MV-4-11 (cell line): ENCODE data around the gene NCKAP5.

Source experiments
- DNase-seq: peaks from one replicate; lab custom pipeline; 2025; lab: John Stamatoyannopoulos, UW

NCKAP5 gene

DNA sequence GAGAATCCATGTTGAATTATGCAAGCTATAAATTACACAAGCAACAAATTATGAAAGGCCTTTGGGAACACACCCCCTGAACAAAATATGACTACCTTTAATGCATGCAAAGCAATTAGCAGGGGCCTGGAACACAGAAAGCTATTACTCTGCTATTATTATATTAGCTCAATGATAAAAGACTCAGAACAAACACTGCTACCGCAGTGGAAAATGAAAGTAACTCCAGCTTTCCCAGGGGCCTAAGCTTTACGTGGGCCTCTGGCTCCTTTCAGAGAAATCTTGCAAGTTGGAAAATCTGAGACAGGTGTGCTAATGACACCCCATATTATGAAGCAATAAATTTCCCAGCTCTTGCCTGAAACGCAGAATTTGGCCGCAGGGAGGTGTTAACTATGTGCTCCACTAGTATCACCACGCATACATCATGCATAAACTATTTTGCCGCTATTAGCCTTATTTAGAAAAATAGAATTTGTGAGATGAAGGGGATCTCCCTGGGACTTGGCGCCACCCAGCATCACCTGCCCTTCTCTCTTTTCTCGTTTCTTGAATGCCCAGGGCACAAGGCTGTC, 576.7 kb downstream of the NCKAP5 start:
- no peak for DNase-seq

DNA sequence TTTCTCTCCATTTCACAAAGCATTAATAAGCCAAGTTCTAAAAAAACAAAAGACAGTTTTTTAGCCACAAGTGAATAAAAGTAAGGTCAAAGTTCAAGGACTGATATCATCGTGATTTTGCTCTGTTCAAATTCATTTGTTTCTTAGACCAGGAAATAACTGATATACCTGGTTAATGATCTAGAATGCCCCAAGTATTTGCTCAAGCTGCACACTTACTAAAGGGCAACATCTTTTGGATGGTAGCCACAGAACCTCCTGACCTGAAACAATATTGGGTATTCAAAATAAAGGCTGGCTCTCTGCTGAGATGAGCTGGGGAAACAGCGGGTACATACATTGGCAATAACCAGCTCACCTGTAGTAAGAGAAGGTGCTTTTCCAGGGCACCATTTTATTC, 583.5 kb downstream of the NCKAP5 start:
- DNase-seq = no peak

DNA sequence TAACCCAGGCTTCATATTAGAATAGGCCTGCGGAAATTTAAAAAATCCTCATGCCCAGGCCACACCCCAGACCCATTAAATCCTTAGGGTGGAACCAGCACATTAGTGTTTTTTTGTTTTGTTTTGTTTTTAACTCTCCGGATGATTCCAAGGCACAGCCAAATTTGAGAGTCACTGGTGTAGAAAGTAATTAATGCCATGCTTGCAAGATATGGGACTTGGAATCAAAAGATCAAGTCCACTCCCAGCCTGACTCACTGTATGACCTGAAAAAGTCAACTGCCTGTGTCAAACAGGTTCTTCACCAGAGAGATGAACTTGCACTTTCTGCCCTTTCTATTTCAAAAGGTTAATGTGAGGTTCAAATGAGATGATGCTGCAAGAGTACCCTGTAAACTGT, 588.0 kb downstream of the NCKAP5 start:
- no peak for DNase-seq

DNA sequence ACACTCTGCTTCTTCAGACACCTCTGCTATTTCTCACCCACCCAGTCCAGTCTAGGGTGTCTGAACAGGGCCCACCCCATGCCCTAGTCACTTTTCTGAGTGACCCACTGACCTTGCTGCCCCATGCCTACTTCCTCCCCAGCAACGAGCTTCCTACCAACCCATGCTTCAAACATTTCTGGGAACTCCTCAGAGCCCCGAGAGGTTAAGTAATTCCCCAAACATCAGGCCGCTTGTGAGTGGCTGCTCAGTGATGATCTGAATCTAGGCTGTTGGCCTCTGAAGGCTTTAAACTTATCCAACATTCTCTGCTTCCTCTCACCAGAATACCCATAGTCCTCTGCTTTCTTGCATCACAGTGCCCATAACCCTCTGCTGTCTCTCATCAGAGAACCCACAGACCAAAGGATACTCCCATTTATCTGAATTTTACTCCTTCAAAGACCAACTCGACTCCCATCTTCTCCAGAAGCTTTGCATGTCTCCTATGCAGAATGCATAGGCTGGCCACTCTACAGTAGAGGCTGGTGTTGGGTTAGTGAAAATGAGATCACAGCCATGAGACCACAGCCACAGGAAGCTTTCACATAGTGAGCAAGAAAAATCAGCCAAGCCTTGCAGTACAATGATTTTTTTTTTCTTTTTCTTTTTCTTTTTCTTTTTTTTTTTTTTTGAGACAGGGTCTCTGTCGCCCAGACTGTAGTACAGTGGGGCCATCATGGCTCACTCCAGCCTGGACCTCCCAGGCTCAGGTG, 588.7 kb downstream of the NCKAP5 start:
- peak; percentile 84 for DNase-seq

DNA sequence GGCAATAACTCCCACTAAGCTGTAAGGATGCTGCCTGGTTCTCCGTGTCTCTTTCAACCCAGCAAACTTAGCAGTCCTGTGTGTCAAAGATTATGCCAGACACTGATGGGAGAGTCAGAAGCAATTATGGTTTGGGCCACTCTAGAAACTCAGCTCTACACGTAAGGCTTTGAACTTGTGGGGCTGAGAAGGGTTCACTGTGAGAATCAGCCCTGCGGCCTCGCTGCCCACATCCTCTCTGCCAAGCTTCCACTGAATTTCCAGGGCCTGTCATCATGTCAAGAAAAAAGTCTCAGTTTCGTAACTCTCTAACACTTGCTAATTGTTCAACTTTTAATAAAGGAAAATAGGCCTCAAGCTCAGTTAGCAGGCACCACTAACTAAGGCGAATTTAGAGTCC, 589.4 kb downstream of the NCKAP5 start:
- peak; percentile 91 for DNase-seq

DNA sequence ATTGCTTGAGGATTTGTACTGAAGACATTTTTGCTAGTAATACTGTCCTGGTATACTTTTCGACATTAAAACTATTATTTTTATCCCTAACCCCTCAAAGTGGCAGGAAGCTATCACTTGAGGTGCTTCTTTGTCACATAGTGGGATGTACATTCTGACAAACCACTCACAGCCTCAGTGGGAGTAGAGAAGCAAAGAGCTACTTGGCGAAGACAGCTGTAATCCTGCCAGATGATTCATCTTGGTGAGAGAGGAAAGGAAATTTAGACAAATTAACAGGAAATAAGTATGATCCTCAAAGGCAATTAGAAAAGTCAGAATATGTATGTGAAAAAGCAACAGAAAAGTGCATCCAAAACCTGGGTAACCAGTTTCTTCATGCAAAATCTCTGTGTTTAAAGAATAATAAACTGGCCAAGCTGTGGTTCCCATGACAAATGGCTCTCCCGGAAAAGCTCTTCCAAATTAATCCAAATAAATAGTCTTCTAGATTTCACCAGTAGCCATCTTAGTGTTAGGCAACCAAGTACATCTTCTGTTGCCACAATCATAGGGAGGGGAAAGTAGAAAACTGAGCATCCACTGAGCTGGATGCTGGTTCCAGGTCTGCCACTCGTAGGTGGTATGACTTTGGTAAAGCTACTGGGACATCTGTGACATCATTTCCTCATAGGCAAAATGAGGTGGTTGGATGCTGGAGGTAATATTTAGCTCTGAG, 590.3 kb downstream of the NCKAP5 start:
- peak; percentile 37 for DNase-seq

DNA sequence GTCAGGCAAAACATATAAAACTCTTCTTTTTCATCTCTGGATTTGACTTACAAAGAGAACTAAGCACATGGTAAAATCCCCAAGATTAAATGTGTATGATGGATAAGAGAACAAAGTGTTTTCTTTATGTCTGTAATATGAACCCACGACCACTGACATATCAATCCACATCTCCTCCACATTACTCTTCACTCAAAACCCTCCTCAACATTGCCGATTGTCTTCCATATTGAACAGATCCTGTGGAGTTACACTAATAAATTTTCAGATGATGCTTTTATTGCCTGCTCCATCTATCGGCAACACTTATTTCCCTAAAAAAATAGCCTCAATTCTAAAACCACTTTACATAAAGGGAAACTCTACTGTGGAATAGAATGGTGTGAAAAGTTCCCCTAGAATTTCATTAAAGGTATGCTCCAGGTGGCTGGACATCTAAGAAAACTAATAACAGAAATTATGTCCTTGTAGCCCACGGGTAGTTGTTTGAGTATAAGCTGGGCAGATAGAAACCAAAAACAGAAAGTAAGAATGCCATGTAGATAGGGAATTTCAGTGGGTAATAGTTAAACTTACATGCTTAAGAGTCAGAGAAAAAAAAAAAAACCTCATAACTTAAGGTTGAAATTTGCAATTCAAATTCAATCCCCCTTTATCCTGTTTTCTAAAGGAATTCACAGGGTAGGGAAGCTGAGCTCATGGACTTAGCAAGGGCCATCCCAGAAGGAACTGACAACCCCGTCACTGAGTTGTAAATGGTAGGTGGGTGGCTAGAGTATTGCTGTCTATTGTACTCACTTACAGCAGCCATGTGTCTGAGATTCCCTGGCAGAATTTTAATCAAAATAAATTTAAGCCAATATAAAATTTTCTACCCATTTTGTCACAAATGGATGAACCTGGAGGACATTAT, 592.8 kb downstream of the NCKAP5 start:
- no peak for DNase-seq

DNA sequence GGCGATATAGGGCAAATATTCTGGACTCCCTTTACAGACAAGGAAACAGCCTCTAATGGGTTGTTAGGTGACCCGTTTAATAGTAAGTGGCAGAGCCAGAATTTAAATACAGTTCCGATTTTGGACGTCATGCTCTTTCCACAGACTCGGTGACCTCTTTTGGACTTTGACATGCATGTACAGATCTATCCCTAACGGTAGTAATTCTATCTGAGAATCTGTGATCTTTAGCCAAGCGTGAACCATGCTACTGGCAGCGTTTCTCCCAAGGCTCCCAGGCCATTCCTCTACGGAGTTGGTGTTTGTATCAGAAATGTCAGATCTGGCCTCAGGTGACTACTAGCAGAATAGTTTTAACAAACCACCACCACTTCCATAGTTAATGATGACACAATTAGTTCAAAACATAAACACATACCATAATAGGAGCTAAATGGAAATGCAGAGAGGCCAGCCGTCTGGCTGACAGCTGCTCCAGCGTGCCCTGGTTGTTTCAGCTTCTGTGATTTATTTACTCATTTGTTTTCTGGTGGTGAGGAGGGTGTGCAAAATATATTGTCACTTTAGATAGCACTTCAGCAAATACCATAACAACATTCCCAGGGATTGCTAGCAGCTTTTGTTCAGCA, 593.7 kb downstream of the NCKAP5 start:
- no peak for DNase-seq

DNA sequence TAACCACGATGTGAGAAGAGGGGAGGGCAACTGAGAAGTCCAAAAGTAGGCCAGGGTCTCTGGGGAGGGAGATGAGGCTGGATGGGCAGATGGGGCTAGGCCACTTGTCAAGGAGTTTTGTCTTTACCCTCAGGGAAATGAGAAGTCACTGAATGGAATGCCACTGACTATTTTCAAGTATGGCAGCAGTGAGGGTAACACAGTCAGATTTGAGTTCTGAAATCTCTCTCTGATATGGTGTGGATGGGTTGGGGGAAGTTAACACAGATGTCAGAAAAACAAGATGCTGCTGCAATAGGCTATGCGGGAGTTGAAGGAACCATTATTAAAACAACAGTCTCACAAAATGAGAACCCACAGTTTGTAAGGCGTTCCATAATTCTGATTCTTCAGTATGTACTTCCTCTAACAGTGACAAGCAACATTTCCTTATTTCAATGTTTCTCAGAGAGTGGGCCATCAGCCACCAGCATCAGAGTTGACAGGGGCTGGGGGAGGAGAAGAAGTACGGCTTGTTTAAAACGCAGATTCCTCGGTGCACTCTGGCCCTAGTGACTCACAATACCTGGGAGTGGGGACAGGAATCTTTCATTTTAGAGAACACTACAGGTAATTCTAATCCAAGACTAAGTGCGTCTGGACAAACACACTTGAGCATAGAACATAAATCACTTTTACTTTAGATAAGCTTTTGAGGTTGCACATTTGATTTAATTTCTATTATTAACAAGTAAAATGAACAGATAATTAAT, 596.8 kb downstream of the NCKAP5 start:
- DNase-seq = peak; percentile 71

DNA sequence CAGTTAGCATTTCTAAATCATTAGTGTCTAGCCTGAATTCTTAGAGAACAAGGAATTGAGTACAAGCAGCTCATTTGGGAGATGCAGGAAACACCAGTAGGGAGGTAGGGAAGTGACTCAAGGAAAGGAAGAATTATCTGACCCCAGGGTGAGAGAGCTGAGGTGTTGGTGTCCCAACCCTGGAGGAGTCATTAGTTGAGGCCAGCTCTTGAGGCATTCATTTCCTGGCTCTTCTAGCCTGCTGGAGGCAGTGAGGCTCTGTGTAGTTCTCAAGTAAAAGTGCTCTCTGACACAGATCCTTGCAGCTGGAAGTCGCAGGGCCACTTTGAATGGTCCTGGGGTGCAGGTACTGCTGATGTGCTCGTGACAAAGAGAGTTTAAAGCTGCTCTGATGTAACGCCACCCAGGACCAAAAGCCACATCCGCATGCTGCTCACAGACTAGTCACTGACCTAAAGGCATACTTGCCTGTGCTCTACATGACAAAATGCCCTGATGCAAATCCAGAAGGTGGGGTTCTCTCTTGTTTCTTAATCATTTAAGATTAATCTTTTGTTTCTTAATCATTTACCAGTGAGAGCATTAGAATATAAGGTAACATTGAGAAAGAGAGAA, 598.8 kb downstream of the NCKAP5 start:
- DNase-seq = no peak

DNA sequence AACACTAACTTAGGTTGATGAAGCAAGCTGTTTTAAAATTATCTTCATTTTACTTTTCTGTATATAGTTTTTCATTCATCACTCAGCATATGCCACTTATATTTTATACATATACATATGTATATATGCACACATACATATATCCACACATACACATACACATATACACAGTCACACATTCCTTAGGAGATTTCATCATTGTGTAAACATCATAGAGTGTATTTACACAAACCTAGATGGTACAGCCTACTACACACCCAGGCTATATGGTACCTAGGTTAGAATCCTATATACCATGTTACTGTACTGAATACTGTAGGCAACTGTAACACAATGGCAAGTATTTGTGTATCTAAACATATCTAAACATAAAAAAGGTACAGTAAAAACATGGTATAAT, 602.8 kb downstream of the NCKAP5 start:
- DNase-seq = no peak

DNA sequence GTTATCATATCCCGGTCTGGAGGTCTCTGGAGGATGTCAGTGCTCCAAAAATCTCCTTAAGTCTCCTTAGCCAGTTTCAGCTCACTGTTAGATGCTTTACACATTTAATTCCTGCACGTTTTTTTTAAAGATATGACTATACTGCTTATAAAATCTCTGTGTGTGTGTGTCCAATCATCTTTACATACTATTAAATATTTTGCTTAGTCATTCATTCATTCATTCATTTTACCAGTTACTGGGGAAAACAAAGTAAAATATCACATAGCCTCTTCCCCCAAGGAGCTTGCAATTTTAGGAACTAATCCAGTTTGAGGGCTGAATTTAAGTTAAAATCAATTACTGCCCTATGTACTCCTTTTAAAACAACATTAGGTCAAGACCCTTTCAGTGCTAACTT, 605.1 kb downstream of the NCKAP5 start:
- DNase-seq = no peak

DNA sequence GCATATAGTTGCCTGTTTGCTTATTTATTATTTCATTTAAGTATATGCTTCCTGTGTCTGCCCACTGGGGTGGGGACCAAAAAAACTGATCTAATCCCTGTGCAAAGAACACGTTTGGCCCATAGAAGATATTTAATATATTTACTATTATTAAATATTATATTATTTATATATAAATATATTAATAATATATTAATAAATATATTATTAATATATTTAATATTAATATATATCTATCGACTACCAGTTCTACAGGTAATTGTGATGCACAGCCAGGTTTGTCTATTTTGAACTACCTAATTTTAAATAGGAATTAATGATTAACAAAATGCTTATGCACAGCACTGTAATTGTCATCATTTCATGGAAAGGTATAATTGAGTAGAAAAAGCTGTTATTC, 609.4 kb downstream of the NCKAP5 start:
- DNase-seq = no peak

DNA sequence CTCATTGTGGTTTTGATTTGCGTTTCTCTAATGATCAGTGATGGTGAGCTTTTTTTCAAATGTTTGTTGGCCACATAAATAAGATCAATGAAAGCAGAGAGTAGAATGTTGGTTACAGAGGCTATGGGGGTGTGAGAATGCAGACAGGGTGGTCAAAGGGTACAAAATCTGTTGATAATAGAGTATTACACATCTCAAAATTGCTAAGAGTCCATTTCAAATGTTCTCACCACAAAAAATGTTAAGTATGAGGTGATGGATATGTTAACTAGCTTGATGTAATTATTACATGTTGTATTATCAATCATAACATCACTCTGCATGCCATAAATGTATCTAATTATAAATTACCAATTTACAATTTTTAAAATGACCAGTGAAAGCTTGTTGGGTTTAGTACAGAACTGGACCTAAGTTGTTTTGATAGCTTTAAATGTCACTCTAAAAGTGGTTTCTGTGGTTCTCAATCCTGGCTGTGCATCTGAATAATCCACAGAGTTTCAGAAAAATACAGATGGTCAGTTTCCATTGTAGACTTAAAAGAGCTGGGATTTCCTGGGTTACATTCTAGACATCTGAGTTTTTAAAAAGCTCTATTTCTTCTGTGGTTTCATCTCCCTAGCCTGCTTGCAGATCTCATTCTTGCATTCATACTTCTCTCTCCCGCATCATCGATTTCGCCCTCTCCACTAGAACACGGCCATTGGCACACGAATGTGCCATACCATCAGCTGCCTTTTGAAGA, 612.2 kb downstream of the NCKAP5 start:
- DNase-seq = no peak

DNA sequence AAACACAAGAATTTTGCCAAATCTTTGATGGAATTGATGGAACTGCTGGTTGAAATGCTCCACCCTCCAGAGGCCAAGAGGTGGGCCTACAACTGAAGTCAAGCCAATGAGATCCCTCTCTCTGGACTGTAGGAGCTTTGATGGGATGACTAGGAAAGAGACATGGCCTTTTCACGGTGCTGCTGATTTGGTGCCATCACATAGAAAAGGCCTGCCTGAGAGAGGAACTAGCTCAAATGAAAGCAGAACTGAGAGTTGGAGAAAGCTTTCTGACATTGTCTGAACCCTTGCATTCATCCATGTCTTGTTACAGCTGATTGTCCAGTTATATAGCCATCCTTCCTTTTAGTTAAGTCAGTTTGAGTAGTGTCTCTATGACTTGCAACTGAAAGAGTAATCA, 614.5 kb downstream of the NCKAP5 start:
- peak; percentile 90 for DNase-seq

DNA sequence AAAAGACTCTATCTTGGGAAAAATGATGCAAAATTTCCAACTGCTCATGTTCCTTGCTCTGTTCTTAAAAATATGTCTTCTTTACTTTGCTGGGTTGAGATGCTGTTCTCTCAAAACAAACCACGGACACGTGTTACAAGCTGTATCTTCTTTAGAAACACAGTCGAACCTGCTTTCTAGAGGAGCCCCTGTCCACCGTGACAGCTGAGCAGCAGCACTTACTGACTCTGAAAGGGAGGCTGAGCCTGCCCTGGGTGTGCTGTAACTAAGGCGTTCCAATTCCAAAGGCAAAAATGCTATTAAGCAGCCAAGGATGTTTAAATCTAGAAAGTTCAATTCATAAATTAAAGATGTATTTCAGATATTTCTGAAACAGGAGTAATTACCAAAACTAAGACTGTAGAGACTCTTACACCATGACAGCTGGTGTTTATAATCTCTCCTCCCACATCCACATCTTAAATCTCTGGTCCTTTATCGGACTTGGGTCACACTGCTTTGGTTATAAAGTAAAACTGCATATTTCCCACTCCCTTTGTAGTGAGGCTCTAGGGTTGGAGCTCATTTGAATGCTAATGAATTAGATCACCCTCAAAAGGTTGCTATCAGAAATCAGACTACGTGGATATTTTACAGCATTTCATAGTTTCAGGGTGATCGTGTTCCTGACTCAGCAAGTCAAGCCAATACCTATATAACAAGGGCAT, 617.1 kb downstream of the NCKAP5 start:
- DNase-seq = no peak

DNA sequence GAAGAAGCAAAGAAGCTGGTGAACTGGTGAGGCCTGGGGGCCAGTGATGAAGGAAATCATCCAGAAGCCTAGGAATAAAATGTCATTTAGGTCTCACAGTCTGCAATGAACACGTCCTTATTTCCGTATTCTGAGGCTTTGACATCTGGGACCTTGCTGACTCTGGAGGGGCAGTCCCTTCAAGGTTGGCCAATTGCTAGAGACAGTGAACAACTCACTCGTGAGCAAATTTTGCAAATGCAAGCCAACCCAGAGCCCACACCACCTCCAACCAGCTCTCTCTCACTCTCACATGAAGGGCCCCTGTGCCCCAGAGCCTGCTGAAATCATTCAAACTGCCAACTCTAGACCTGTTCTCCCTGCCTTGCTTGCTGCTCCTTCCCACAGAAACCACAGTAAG, 619.2 kb downstream of the NCKAP5 start:
- no peak for DNase-seq

DNA sequence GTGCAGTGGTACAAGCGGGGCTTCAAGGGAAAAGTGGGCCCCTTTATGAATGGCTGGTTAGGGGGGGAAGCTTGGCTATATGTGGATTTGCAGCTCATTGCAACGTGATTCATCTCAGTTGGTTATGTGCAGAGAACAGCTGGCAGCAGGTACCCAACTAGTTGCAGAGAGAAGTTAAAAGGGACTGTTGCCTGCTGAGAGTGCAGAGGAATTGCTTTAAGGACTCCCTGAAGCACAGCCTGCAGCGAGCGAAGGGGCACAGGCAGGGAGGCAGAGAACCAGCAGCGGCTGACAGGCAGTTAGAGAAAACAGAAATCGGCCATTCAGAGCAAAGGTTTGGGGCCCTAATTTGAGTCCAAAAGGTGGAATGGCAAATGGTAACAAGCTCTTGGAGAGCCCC, 620.1 kb downstream of the NCKAP5 start:
- no peak for DNase-seq

DNA sequence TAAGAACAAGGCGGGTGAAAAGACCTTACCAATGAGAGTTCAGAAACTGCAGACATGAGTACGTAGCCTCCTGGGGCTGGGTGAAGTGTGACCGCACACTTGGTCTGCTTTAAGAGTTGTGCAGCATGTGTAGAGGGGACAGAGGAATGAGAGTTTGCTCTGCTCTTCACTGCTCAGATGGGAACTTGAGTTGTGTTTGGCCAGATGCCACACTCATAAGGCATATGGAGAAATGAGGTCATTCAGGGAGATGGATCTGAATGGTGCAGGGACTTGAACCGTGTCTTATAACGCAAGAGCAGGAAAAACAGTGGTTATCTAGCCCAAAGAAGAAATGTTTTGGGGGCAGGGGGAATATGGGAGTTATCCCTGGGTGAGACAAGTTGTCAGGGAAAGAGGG, 624.4 kb downstream of the NCKAP5 start:
- DNase-seq = no peak
